Forelimb muscle (tissue), 1 donor: ENCODE data around the gene ADA. TPM values are rescaled to one million over a fixed set of nuclear protein-coding genes. Genes with fewer than 3 reads are reported as not detected.

Experiments used
- DNase-seq: peaks from one replicate; pipeline ENCODE4 v3.0.0-alpha.2; 2013; ENCODE audit warnings: low read depth
- polyA plus RNA-seq: library from polyadenylated mRNA; unstranded; fragments of 120-200 nt; gene quantifications from one replicate; pipeline ENCODE4 v1.2.1, GENCODE V29; 2013; ENCODE audit not compliant: insufficient read length

ADA gene
- polyA plus RNA-seq, 1 donor: 5.8 TPM

- DNase-seq: no peak
Observed at GRCh38 chr20:44644667-44645131, 6.8 kb downstream of the ADA start.

GRCh38 chr20:44644230-44644617, 7.3 kb downstream of the ADA start:
- DNase-seq: no peak

- no peak for DNase-seq
Observed at GRCh38 chr20:44643596-44644229, 7.8 kb downstream of the ADA start.

GRCh38 chr20:44643154-44643519, 8.4 kb downstream of the ADA start:
- no peak for DNase-seq

GRCh38 chr20:44642203-44643153, 9.0 kb downstream of the ADA start:
- no peak for DNase-seq

GRCh38 chr20:44641325-44641724, 10.2 kb downstream of the ADA start:
- DNase-seq: no peak

- DNase-seq: no peak
Observed at GRCh38 chr20:44640522-44640921, 11.0 kb downstream of the ADA start.

- no peak for DNase-seq
Observed at GRCh38 chr20:44637522-44638372, 13.8 kb downstream of the ADA start.

DNA sequence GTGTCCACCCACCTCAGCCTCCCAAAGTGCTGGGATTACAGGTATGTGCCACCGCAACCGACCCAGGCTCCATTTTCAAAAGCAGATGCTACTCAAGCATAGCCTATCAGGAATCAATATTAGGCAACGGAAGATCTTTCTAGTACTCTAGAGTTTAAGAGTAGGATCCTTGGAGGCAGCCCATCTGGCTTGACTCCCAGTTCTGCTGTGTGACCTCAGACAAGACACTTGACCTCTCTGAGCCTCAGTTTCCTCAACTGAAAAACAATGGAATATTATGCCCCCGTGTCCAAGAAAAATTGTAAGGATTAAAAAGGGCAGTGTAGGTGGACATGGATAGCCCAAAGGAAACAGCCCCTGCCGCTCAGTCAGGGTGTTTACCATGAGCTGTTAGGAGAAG, 14.5 kb downstream of the ADA start:
- DNase-seq: no peak

DNA sequence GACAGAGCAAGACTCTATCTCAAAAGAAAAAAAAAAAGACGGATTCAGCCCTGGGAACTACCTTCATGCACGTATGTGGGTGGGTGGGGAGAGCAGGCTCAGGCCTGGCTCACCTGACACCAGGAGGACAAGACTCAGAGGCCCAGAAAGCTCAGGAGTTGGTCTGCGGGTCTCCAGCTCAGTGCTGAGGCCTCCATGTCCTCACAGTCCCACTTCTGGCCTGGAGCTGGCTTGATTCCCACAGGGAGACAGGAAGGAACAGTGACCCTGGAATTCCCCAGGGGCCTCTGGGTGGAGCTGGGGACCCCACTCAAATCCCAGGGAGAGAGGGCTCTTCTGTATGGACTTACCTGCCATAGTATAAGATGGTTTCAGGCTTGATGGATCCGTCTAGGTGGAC, 15.6 kb downstream of the ADA start:
- no peak for DNase-seq

GRCh38 chr20:44633872-44634600, 17.5 kb downstream of the ADA start:
- no peak for DNase-seq

GRCh38 chr20:44633187-44633810, 18.2 kb downstream of the ADA start:
- DNase-seq: no peak

- DNase-seq: no peak
Observed at GRCh38 chr20:44632103-44632752, 19.3 kb downstream of the ADA start.

GRCh38 chr20:44630297-44630696, 21.2 kb downstream of the ADA start:
- DNase-seq: no peak

DNA sequence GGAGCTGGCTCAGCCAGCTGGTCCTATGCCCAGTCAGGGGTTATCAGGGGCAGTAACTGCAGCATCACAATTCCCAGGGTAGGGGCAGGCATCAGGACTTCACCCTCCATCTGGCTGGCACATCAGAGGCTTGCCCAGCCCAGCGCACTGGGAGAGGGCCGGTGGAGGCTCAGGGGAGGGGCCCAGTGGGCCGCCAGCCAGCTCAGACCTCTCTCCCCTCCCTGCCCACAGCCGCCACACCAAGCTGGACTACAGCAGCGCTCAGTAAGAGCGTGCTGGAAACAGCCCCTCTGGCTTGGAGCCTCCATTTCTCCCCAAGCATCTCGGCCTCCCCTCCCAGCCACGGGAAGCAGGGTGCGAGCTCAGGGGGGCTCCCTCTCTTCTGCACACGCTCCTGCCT, 22.0 kb downstream of the ADA start:
- DNase-seq: no peak

GRCh38 chr20:44629017-44629385, 22.5 kb downstream of the ADA start:
- no peak for DNase-seq

GRCh38 chr20:44627364-44628010, 24.0 kb downstream of the ADA start:
- DNase-seq: no peak

- no peak for DNase-seq
Observed at GRCh38 chr20:44626278-44626677, 25.2 kb downstream of the ADA start.

DNA sequence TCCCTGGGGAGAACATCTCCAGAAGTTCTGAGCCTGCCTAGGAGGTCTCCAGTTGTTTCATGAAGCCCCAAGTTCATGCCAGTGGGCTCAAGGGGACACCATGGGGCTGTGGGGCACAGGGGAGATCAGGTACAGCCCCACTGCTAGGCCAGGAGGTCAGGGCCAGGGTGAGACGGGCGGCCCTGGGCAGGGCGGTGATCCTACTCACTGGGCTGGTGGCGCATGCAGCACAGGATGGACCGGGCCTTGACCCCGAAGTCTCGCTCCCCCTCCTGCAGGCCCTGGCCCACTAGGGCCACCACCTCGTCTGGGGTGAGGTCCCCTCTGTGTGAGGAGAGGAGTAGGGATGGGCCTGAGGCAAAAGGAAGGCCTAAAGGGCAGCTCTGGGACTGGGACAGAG, 26.1 kb downstream of the ADA start:
- DNase-seq: no peak

DNA sequence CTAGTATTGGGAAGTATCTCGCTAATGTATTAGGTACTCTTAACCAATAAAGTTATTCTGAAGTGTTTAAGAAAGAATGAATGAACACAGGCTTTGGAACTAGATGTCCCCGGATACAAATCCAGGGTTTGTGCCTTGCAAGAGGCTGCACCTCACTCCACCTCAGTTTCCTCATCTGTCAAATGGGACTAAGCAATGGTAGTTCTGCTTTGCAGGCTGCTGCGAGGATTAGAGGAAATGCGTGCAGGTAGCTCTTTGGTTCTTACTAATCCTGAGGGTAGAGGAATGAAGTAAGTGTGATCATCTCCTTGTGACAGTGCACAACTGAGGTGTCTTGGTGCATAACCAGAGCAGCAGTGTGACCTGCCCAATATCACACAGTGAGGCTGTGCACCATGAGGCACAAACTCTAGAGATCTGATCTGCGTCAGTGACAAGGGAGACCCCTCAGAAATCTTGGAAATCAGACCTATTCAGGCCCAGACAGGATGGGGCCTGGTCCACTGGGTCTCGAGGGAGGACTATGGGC, 26.7 kb downstream of the ADA start:
- no peak for DNase-seq
